HepG2 (cell line): Measurements from ENCODE around the gene ICAM2.

ENCODE experiments used
- RAD21 ChIP-seq: fragments of 450-650 bp; formaldehyde crosslinking; IDR thresholded peaks from 2 replicates; pipeline ENCODE4 v1.5.0; 2020; ENCODE audit warnings: mild to moderate bottlenecking
- ZNF510 ChIP-seq: sonication (generic); formaldehyde crosslinking; IDR thresholded peaks from 2 replicates; pipeline ENCODE4 v1.4.0; 2020; ENCODE audit warnings: low read depth, mild to moderate bottlenecking, missing genetic modification reagents

DNA sequence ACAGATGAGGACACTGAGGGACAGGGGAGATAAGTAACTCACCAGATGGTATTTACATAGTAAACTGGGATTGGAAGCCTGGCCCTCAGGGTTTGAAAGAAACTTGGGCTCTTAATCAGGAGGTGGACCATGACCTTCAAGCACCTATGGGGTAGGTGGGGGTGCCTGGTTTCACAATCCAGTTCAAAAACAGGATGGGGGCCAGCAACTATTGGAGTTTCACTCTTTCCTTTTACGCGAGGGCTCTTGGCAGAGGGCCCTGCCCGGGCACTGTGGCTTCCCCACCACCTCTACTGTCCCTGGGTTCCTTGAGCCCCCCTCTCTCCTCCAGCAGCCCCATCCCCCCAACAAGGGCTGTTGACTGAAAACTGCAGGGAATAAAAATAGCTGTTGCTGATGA, 33.6 kb downstream of the ICAM2 start:
- no peak for TF ChIP-seq ZNF510 (CRISPR knock-in tag)
- TF ChIP-seq RAD21, result no peak
